K562 (cell line): ENCODE results near the gene TNFRSF11A. TPM values are rescaled to one million over a fixed set of nuclear protein-coding genes. Genes with fewer than 3 reads are reported as not detected.

Experiments
- ATAC-seq: fragments of 200-7000 bp; cut with Tn5 transposase; 3 replicates; pipeline ENCODE4 v1.9.1; 2020; ENCODE audit warnings: moderate library complexity
- BruUV-seq: library from RNA; stranded (reverse); fragments of 400-500 nt; replicated peaks from 2 replicates; lab custom pipeline; 2021; lab: Mats Ljungman, UMichigan
- CTCF ChIA-PET: fragments of 300-600 bp; formaldehyde crosslinking; extraction: SDS; loops from one replicate; lab custom pipeline; 2021; ENCODE audit warnings: low intra/inter-chr PET ratio; lab: Yijun Ruan, JAX
- POLR2A ChIA-PET: fragments of 300-600, 350-650 bp; sonication (Branson Sonifier 250); formaldehyde crosslinking; extraction: SDS; loops from one replicate; lab custom pipeline; 2021; ENCODE audit warnings: antibody characterized with exemption, inconsistent platforms; lab: Yijun Ruan, JAX
- DNase-seq, 4 experiments: peaks; one replicate each; pipeline versions ENCODE4 v3.0.0 to v3.0.0-alpha.2; 2011 to 2018; ENCODE audit warnings: low spot score in 3 of 4, mixed read lengths in 3 of 4; ENCODE audit errors: extremely low read depth in 1 of 4
- FAIRE-seq: peaks from 2 replicates; lab custom pipeline; 2011; peaks lifted over from hg19 to GRCh38; lab: Jason Lieb, UNC
- H2AFZ ChIP-seq: 2 replicates; pipeline ENCODE4 v1.6.0; 2011; ENCODE audit warnings: low read depth, low read length, control low read depth, inconsistent platforms
- H3K27ac ChIP-seq: fragments of 200-600 bp; 3 replicates; pipeline ENCODE4 v1.8.0; 2011; ENCODE audit warnings: low read depth, mild to moderate bottlenecking, control low read depth, inconsistent platforms, low read length, moderate library complexity, mixed read lengths; ENCODE audit errors: extremely low read depth
- H3K27me3 ChIP-seq, 2 experiments: fragments of 300-600 bp in 1 of 2; 2 replicates in 1 of 2; 3 replicates in 1 of 2; pipeline versions ENCODE4 v1.6.0 to v1.8.0; 2011; ENCODE audit warnings: inconsistent platforms in 2 of 2, low read length in 2 of 2, mild to moderate bottlenecking in 1 of 2, mixed read lengths in 1 of 2, moderate library complexity in 1 of 2; ENCODE audit not compliant: control insufficient read depth in 2 of 2, insufficient read depth in 2 of 2
- H3K36me3 ChIP-seq: fragments of 300-600 bp; 3 replicates; pipeline ENCODE4 v1.8.0; 2011; ENCODE audit warnings: mild to moderate bottlenecking, low read length, inconsistent platforms; ENCODE audit not compliant: control insufficient read depth, insufficient read depth
- H3K4me1 ChIP-seq, 2 experiments: fragments of 200-600 bp in 1 of 2; replicated peaks in 1 of 2; 2 replicates in 1 of 2; 3 replicates in 1 of 2; pipeline versions ENCODE4 v1.5.1 to v1.8.0; 2011; ENCODE audit warnings: inconsistent platforms in 2 of 2, low read length in 2 of 2, mild to moderate bottlenecking in 1 of 2, mixed read lengths in 1 of 2, moderate library complexity in 1 of 2; ENCODE audit not compliant: control insufficient read depth in 2 of 2, insufficient read depth in 2 of 2
- H3K4me2 ChIP-seq: 2 replicates; pipeline ENCODE4 v1.6.1; 2011; ENCODE audit warnings: low read length, control low read depth, inconsistent platforms, mixed read lengths; ENCODE audit not compliant: insufficient read depth
- H3K4me3 ChIP-seq: fragments of 200-600 bp; sonication (generic), shearing (Covaris generic); 2 replicates; pipeline ENCODE4 v1.5.1; 2016; ENCODE audit warnings: control low read depth, inconsistent platforms
- H3K79me2 ChIP-seq: fragments of 200-600 bp; 3 replicates; pipeline ENCODE4 v1.8.0; 2011; ENCODE audit warnings: low read length, inconsistent platforms; ENCODE audit not compliant: control insufficient read depth, insufficient read depth
- H3K9ac ChIP-seq, 2 experiments: 2 replicates each; pipeline versions ENCODE4 v1.6.0 to v1.6.1; 2011; ENCODE audit warnings: low read depth in 2 of 2, low read length in 2 of 2, control low read depth in 1 of 2, inconsistent platforms in 1 of 2, mild to moderate bottlenecking in 1 of 2, mixed read lengths in 1 of 2; ENCODE audit not compliant: insufficient read depth in 1 of 2
- H3K9me1 ChIP-seq: one replicate; pipeline ENCODE4 v1.6.0; 2011; ENCODE audit warnings: inconsistent platforms, mild to moderate bottlenecking, low read length, moderate library complexity; ENCODE audit not compliant: control insufficient read depth, insufficient read depth
- H3K9me3 ChIP-seq: replicated peaks from 2 replicates; pipeline ENCODE4 v1.5.1; 2011; ENCODE audit warnings: low read depth, low read length, inconsistent platforms; ENCODE audit not compliant: control insufficient read depth, insufficient read depth
- H4K20me1 ChIP-seq: replicated peaks from 2 replicates; pipeline ENCODE4 v1.6.1; 2011; ENCODE audit warnings: low read length, inconsistent platforms, mixed read lengths; ENCODE audit not compliant: control insufficient read depth, insufficient read depth
- CBFB ChIP-seq: sonication (generic); formaldehyde crosslinking; IDR thresholded peaks from 2 replicates; pipeline ENCODE4 v1.4.0; 2020; ENCODE audit warnings: mild to moderate bottlenecking, missing genetic modification reagents
- ZNF121 ChIP-seq: sonication (generic); formaldehyde crosslinking; conservative IDR thresholded peaks from 2 replicates; pipeline ENCODE4 v1.8.0; 2022; ENCODE audit warnings: missing genetic modification reagents
- WGBS: fragments of 100-300 bp; shearing (Covaris generic); methylation state at CpG from one replicate; pipeline ENCODE4 v1.1.6; 2016; ENCODE audit warnings: low coverage, mixed read lengths; ENCODE audit not compliant: insufficient coverage; ENCODE audit errors: missing lambda C conversion rate; 5-methylcytosine and 5-hydroxymethylcytosine counted together
- in situ Hi-C: fragments of 300-500 bp; cut with MboI; formaldehyde crosslinking; loops from 4 replicates; pipeline ENCODE4 v1.15.0; 2018; ENCODE audit warnings: inconsistent platforms, mixed read lengths
- intact Hi-C: fragments of 100-400 bp; cut with micrococcal nuclease; formaldehyde crosslinking; loops from 2 replicates; pipeline ENCODE4 v1.14.2; 2022
- polyA plus RNA-seq, 8 experiments: library from polyadenylated mRNA; depleted of rRNA in 4 of 8; stranded (reverse) in 5 of 8; unstranded in 3 of 8; fragments of >200 nt; fragmentation: Nextera tagmentation in 2 of 8; fragmentation: Illumina TruSeq in 1 of 8; extraction: Ambion mirVana in 2 of 8; extraction: Trizol in 1 of 8; gene quantifications; 2 replicates each; pipeline versions ENCODE4 v1.2.1 to v1.2.3, GENCODE V29; 2011 to 2014; ENCODE audit warnings: inconsistent platforms in 1 of 8, missing spikeins in 1 of 8
- total RNA-seq, 7 experiments: library from RNA; depleted of rRNA in 6 of 7; stranded (reverse); fragments of >200 nt in 6 of 7; fragmentation: Illumina TruSeq in 2 of 7; extraction: Trizol in 2 of 7; gene quantifications; 2 replicates each; pipeline versions ENCODE4 v1.2.1 to v1.2.3, GENCODE V29; 2011 to 2021; ENCODE audit warnings: low replicate concordance in 1 of 7

TNFRSF11A gene
- total and polyA plus RNA-seq, 9 of the 15 experiments (the other 6 are each of a cell fraction or from before 2014, with no cell fraction given): 0.03 to 0.06 (median 0.04) TPM; not detected in 6

DNA sequence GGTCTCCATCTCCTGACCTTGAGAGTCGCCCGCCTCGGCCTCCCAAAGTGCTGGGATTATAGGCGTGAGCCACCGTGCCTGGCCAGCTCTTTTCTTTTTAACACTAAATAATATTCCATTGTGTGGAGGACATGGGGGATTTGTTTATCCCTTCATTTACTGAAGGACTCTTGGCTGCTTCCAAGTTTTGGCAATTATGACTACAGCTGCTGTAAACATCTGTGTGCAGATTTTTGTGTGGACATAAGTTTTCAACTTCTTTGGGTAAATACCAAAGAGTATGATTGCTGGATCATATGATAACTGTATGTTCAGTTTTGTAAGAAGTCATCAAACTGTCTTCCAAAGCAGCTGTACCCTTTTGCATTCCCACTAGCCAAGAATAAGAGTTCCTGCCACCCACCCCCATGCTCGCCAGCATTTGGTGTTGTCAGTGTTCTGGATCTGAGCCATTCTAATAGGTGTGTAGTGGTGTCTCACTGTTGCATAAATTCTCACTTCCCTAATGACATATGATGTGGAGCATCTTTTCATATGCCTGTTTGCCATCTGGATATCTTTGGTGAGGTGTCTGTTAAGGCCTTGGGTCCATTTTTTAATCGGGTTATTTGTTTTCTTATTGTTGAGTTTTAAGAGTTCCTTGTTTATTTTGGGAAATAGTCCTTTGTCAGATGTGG is 52.2 kb downstream of the TNFRSF11A start:
- CTCF ChIA-PET: no interaction called here
- no peak overlapping the region for H3K4me2 ChIP-seq
- no peak overlapping the region for H3K27ac ChIP-seq
- H3K9me3 ChIP-seq: no peaks in the 10 kb centered on the region
- H3K9me1 ChIP-seq: no peaks in the 10 kb centered on the region
- 20% methylated on average over 7 of the region's 7 CpGs for WGBS
- in situ Hi-C loops (no loop called here), intact Hi-C loops (no loop called here)
- H3K9ac ChIP-seq: no peak overlapping the region
- ATAC-seq (no peak), FAIRE-seq (no peak), DNase-seq (no peak)
- no TSS peak for BruUV-seq
- H3K27me3 ChIP-seq: peaks cover 0 to 11% of the 10 kb centered on the region in 2 experiments; a peak in 2 of 5 replicates
- no peaks in the 10 kb centered on the region for H4K20me1 ChIP-seq
- no peaks in the 10 kb centered on the region for H3K4me1 ChIP-seq
- H3K36me3 ChIP-seq: no peaks in the 10 kb centered on the region
- H2AFZ ChIP-seq: no peak overlapping the region
- no peaks in the 10 kb centered on the region for H3K79me2 ChIP-seq
- H3K4me3 ChIP-seq: no peak overlapping the region
- POLR2A ChIA-PET: no interaction called here
- no peak for TF ChIP-seq CBFB (CRISPR knock-in tag)

DNA sequence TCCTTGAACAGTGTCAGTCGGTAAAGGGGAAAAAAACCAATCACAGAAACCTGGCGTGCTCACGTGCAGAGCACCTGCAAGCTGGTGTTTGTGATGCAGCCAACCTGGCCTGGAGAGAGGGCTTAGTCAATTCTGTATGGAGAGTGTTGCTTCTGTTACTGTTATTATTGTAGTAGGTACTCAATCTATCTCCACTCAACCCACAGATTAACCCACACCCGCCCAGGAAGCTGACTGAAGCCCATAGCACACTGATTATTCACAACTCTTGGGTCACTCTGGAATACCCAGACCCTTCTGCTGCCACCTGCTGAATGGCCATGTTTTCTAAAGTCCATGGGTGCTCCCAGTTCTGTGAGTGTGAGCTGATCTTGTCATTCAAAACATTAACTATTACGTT is 53.9 kb downstream of the TNFRSF11A start:
- no peak for ATAC-seq
- intact Hi-C loops: no loop called here

More for the DNA sequence above, 53.9 kb downstream of the TNFRSF11A start:
- Histone ChIP-seq H3K79me2 (no peaks in the 10 kb centered on the region), H3K4me2 (no peak overlapping the region), H2AFZ (no peak overlapping the region), H3K9me1 (no peaks in the 10 kb centered on the region), H3K9ac (no peak overlapping the region), H3K4me1 (no peaks in the 10 kb centered on the region), H3K9me3 (no peaks in the 10 kb centered on the region), H4K20me1 (no peaks in the 10 kb centered on the region), H3K27me3 (peaks cover 0 to 4% of the 10 kb centered on the region in 2 experiments; a peak in 2 of 5 replicates), H3K27ac (no peak overlapping the region), H3K36me3 (no peaks in the 10 kb centered on the region), H3K4me3 (no peak overlapping the region)
- in situ Hi-C loops: no loop called here
- WGBS: 9% methylated on average over 5 of the region's 5 CpGs
- POLR2A ChIA-PET: no interaction called here
- no peak for DNase-seq
- no TSS peak for BruUV-seq
- CTCF ChIA-PET: no interaction called here
- no peak for TF ChIP-seq ZNF121
- FAIRE-seq: no peak
